ENCODE measurements around the gene LASP1NB.
"Not testable (repeated sequence)": the region's sequence is repeated elsewhere in the genome, so short reads cannot be mapped to it uniquely, and the experiment has no call there.

The LASP1NB gene

DNA sequence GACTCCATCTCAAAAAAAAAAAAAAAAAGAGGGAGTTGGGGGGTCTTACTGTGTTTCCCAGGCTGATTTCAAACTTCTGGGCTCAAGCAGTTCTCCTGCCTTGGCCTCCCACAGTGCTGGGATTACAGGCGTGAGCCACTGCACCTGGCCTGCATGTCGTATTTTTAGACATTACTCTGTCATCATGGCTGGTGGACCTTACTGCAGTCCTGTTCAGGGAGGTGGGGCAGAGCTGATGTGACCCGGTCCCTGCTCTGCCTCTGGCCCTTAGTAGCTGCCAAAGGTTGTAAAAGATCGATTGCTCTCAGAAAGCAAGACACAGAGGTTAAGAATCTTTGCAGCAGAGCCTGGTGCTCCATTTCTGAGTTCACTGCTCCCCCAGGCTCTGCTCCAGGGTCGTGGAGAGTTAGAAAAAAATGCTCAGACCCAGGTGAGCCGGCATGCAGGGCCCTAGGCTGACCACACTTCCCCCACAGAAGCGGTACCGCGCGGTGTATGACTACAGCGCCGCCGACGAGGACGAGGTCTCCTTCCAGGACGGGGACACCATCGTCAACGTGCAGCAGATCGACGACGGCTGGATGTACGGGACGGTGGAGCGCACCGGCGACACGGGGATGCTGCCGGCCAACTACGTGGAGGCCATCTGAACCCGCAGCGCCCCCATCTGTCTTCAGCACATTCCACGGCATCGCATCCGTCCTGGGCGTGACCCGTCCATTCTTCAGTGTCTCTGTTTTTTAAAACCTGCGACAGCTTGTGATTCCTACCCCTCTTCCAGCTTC, 7.1 kb upstream of the LASP1NB start:
- no peak for DNase-seq (ENCODE audit: low read depth)

DNA sequence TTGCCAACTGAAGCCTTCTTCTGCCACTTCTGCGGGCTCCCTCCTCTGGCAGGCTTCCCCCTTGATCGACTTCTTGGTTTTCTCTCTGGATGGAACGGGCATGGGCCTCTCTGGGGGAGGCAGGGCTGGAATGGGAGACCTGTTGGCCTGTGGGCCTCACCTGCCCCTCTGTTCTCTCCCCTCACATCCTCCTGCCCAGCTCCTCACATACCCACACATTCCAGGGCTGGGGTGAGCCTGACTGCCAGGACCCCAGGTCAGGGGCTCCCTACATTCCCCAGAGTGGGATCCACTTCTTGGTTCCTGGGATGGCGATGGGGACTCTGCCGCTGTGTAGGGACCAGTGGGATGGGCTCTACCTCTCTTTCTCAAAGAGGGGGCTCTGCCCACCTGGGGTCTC, 6.5 kb upstream of the LASP1NB start:
- no peak for DNase-seq (ENCODE audit: low read depth)

DNA sequence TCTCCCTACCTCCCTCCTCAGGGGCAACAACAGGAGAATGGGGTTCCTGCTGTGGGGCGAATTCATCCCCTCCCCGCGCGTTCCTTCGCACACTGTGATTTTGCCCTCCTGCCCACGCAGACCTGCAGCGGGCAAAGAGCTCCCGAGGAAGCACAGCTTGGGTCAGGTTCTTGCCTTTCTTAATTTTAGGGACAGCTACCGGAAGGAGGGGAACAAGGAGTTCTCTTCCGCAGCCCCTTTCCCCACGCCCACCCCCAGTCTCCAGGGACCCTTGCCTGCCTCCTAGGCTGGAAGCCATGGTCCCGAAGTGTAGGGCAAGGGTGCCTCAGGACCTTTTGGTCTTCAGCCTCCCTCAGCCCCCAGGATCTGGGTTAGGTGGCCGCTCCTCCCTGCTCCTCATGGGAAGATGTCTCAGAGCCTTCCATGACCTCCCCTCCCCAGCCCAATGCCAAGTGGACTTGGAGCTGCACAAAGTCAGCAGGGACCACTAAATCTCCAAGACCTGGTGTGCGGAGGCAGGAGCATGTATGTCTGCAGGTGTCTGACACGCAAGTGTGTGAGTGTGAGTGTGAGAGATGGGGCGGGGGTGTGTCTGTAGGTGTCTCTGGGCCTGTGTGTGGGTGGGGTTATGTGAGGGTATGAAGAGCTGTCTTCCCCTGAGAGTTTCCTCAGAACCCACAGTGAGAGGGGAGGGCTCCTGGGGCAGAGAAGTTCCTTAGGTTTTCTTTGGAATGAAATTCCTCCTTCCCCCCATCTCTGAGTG, 5.9 kb upstream of the LASP1NB start:
- no peak for DNase-seq (ENCODE audit: low read depth)

DNA sequence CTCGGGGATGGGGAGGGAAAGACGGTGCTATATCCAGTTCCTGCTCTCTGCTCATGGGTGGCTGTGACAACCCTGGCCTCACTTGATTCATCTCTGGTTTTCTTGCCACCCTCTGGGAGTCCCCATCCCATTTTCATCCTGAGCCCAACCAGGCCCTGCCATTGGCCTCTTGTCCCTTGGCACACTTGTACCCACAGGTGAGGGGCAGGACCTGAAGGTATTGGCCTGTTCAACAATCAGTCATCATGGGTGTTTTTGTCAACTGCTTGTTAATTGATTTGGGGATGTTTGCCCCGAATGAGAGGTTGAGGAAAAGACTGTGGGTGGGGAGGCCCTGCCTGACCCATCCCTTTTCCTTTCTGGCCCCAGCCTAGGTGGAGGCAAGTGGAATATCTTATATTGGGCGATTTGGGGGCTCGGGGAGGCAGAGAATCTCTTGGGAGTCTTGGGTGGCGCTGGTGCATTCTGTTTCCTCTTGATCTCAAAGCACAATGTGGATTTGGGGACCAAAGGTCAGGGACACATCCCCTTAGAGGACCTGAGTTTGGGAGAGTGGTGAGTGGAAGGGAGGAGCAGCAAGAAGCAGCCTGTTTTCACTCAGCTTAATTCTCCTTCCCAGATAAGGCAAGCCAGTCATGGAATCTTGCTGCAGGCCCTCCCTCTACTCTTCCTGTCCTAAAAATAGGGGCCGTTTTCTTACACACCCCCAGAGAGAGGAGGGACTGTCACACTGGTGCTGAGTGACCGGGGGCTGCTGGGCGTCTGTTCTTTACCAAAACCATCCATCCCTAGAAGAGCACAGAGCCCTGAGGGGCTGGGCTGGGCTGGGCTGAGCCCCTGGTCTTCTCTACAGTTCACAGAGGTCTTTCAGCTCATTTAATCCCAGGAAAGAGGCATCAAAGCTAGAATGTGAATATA, 4.8 kb upstream of the LASP1NB start:
- DNase-seq (ENCODE audit: low read depth) = no peak

DNA sequence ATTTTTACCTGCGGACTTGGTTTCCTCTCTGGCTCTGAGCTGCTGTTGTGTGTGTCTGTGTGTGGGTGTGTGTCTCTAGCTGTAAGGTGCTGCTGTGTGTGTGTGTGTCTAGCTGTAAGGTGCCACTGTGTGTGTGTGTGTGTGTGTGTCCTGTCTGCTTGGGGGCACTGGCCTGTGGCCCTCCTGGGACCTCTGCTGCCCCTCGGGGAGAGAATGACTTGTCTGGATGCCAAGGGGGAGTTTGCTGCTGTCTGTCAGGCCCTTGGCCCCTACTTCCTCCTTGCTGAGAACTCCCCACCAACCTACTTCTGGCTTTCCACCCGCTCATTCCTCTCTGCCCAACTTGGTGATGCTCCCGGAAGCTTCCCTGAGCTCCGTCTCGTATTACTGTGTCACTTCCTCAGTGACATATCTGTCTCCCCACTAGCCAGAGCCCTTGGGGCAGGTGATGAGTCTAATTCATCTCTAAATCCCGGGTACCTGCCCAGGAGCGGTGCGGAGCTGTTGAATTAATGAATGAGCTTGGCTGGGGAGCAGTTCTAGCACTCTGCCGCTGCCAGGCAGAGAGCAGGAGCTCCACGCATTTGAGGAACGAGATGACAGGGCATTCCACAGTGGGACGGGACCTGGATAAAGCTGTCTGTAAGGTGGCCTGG, 3.5 kb upstream of the LASP1NB start:
- no peak for DNase-seq (ENCODE audit: low read depth)

DNA sequence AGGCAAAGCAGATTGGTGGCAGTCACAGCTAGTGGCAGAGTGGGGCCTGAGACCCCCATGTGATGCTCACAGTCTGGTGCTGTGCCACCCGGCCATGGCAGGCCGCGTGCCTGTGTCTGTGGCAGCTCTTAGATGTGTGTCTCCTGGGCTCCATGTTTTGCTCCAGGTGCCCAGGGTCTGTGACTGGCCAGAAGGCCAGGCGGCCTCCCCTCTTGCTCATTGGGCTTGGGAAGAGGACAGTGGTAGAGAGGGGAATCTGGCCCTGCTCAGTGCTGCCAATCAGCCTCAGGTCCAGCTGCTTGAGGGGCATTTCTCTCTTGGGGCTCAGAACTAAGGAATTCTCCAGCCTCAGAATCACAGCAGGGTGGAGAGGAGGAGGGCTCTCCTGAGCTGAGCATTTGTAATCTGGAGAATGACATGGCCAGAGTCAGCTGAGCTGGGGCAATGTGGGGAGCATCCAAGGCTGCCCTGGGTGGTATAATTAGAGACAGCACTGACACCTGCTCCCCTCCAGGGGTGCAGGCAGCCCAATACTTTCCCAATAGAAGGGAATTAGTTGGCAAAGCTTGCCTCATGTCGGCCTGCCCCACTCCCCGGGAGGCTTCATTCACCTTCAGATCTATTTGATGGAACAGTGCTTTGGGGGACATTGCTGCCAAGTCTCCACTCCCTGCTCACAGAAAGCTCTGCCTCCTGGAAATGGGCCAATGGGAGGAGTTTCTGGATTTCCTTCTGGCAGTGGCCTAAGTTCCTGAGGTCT, 2.7 kb upstream of the LASP1NB start:
- DNase-seq (ENCODE audit: low read depth) = no peak

DNA sequence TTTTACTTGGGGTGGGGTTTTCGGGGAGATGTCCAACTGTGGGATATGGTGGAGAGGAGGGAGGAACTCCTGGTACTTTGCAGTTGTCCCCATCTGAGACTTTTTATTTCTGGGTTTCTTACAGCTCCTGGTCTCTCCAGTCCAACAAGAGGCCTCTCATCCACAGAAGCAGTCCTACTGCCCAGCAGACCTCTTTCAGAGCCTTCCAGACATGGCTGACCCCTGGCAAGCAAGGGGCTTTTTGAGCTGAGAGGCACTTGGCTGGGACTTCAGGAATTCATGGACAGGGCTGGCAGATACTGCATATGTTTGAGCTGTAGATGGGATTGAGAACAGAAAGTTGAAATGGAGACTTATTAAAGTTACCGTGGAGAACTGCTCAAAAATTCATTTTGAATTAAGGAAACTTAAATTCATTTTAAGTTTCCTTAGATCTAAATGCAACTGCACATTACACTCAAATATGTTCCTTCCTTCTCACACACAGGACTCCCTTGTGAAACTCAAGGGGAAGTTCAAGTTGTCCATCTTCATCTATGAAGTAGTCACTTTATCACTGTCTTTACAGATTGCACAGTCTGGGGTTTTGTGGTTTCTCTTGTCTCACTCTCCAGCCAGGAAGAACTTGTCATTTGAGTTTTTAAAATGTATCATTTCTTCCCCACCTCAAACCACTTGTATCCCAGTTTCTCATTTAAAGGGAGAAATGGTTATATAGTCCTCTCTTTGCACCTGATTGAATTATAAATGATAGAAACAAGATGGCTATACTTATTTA, 1.1 kb downstream of the LASP1NB start:
- no peak for DNase-seq (ENCODE audit: low read depth)

DNA sequence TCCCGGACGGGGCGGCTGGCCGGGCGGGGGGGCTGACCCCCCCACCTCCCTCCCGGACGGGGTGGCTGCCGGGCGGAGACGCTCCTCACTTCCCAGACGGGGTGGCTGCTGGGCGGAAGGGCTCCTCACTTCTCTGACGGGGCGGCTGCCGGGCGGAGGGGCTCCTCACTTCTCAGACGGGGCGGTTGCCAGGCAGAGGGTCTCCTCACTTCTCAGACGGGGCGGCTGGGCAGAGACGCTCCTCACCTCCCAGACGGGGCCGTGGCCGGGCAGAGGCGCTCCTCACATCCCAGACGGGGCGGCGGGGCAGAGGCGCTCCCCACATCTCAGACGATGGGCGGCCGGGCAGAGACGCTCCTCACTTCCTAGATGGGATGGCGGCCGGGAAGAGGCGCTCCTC, 5.4 kb downstream of the LASP1NB start:
- not testable (repeated sequence) for DNase-seq (ENCODE audit: low read depth)

DNA sequence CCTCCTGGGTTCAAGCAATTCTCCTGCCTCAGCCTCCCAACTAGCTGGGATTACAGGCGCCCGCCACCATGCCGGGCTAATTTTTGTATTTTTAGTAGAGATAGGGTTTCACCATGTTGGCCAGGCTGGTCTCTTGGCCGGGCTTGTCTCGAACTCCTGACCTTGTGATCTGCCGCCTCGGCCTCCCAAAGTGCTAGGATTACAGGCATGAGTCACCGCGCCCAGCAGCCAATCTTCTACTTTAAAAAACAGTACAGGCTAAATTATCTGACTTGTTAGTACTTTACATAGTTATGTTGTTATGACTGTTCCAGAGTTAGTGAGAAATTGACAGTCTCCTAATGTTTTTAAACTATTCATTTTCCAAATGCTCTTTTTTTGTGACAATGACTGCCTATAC, 8.5 kb downstream of the LASP1NB start:
- DNase-seq (ENCODE audit: low read depth) = not testable (repeated sequence)

DNA sequence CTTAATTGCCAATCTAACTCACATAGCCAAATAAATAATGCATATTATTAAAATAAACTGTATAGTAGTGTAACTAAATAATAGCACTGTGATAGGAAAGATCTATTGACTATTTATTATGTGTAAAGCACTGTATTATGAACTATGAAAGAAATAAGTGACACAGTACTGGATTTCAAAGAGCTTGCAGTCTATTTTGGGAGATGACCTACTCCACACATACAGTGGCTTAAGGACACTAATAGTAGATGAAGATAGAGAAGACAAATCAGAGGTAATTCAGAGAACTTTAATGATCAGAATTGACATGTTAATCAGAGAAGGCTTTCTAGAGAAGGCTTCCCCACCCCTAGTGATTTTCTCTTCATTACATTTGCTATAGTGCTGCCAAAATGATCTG, 14.6 kb downstream of the LASP1NB start:
- DNase-seq (ENCODE audit: low read depth) = no peak

DNA sequence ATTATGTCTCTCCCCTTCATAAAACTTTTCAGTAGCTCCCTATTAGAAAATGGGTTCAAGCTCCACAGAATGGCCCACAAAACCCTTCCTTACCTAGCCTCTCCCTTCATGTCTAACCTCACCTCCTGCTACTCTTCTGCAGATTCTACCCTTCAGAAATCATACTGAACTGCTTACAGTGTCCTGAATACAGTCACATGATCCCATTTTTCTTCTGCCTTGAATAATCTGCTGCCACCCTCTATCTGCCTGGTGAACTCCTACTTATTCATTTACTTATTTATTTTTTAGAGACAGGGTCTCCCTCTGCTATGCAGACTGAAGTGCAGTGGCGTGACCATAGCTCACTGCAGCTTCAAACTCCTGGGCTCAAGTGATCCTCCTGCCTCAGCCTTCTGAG, 15.0 kb downstream of the LASP1NB start:
- DNase-seq (ENCODE audit: low read depth) = no peak

DNA sequence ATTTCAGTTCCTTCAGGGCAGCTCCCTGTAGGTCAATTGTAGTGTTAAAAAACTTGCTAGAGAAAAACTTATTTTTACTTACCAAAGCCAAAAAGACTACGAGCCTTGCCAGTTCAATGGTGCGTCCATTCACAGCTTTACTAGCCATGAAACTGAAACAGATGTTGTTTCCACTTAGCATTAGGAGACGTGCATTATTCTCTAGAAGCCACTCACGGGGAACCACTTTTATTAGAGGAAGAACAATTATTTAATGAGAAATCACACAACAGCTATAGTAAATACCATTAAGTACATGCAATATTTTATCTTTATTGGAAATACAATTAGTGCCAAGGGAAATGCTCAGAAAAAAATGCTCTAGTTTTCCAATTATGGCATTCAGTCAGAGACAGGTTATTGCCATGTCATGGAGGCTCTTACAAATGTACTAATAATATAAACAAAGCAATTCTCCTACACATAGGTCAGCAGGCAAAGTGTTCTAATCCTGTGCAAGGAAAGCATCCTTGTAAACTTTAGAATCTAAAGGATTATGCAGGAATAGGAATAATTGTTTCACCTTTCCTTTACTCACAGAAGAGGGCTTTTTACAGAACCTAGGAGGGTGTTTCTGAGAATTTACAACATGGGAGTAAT, 17.4 kb downstream of the LASP1NB start:
- DNase-seq (ENCODE audit: low read depth) = no peak

DNA sequence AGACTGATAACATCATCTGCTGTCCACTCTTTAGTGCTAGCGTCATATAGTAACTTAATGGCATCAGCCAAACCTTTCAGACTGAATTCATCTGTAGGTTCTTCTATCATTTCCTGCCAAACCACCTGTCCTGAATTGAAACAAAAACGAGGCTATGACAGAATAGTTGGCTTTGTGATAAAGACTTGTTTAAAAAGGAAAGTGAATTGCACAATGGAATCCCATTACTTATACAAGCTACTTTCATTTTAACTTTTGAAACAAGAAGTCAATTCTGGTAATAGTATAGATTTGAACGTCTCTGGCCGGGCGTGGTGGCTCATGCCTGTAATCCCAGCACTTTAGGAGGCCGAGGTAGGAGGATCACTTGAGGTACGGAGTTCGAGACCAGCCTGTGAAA, 18.2 kb downstream of the LASP1NB start:
- DNase-seq (ENCODE audit: low read depth) = no peak

DNA sequence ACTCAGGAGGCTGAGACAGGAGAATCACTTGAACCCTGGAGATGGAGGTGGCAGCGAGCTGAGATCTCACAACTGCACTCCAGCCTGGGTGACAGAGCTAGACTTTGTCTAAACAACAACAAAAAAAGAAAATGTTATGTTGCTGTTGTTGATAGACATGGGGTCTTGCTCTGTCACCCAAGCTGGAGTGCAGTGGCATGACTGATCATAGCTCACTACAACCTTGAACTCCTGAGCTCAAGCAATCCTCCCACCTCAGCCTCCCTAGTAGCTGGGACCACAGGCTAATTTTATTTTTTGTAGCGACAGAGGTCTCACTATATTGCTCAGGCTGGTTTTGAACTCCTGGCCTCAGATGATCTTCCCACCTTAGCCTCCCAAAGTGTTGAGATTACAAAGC, 21.8 kb downstream of the LASP1NB start:
- no peak for DNase-seq (ENCODE audit: low read depth)

DNA sequence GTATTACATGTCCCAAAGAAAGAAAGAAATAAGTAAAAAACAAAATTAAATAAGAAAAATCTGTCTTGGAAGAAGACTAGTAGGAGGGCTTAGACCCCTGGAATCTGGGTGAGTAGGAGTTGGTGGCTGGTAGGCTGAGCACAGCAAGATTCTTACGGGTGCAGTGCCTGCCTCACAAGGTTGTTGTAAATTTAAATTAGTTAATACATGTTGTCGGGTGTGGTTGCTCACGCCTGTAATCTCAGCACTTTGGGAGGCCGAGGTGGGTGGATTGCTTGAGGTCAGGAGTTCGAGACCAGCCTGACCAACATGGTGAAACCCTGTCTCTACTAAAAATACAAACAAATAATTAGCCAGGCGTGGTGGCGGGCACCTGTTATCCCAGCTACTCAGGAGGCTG, 28.4 kb downstream of the LASP1NB start:
- DNase-seq (ENCODE audit: low read depth) = not testable (repeated sequence)

DNA sequence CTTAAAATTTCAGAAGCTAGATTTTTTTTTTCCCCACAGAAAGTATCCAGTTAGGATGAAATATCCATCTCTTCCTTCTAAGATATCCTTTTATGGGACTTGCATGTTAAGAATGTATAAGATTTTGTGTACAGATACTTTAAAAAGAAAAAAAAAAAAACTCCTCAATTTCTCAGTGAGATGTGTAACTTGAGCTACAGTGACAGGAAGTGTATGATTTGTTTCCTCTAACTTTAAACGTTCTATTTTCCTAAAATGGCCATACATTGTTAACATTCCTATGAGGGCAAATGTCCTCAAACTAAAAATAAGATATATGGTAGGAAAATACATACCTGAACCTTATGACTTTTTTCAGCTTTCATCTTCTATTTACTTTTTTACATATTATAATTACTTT, 32.9 kb downstream of the LASP1NB start:
- no peak for DNase-seq (ENCODE audit: low read depth)

DNA sequence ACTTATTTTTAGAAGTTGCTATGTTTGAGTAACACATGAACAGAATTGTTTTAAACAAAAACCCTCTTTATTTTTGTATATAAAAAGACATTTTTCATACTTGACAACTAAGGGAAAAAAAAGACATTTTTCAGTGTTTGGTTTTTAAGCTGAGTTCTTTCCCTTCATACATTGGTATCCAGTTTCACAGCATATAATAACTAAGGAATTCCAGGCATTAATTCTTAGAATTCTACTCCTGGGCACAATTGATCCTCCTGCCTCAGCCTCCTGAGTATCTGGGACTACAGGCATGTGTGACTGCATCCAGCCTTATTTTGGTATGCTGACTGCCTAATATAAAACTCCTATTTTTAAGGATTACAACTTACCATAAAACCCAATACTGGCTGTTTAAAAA, 33.3 kb downstream of the LASP1NB start:
- DNase-seq (ENCODE audit: low read depth) = no peak

DNA sequence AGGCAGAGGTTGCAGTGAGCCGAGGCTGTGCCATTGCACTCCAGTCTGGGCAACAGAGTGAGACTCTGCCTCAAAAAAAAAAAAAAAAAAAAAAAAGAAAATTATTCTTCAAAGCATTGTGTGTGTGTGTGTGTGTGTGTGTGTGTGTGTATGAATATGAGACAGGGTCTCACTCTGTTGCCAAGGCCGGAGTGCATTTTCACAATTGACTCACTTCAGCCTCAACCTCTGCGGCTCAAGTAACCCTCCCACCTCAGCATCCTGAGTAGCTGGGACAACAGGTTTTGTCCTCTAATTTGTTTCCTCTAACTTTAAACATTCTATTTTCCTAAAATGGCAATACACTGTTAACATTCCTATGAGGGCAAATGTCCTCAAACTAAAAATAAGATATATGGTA, 34.1 kb downstream of the LASP1NB start:
- DNase-seq (ENCODE audit: low read depth) = no peak

DNA sequence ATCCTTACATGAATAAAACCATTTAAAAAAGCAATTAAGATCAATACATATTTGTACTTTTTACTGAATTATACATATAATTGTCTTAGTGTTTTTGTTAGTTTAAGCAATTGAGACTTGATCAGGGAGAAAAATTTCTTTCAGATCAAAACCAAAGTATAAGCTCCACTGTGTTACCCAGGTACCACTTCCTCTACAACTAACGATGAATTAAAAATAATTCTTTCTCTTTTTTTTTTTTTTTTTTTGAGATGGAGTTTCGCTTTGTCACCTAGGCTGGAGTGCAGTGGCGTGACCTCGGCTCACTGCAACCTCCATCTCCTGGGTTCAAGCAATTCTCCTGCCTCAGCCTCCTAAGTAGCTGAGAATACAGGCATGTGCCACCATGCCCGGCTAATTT, 35.0 kb downstream of the LASP1NB start:
- DNase-seq (ENCODE audit: low read depth) = no peak

DNA sequence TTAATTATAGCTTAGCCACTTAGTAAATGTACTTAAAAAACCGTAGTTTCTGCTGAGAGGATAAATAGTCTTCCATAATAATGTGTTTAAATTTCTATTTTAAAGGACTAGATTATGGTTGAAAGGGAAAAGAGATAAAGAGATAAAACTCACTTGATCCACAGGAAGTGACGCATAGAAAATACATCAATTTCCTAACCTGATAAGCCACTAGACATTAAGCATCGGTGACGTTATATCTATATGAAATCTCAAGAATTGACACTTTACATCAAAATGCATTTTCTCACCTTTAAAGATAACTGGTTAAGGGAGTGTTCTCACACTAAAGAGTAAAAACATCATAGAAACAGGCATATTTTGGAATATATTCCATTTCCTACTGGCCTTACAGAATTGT, 36.0 kb downstream of the LASP1NB start:
- no peak for DNase-seq (ENCODE audit: low read depth)

Measured in activated gamma-delta T cell treated with anti-CD3 and anti-CD28 coated beads, Interleukin-2, amount 50 U/mL, for 16 hours (primary cell).